Measurements from ENCODE around the gene IKZF4.
"Not testable (repeated sequence)": the region's sequence is repeated elsewhere in the genome, so short reads cannot be mapped to it uniquely, and the experiment has no call there.

The IKZF4 gene

DNA sequence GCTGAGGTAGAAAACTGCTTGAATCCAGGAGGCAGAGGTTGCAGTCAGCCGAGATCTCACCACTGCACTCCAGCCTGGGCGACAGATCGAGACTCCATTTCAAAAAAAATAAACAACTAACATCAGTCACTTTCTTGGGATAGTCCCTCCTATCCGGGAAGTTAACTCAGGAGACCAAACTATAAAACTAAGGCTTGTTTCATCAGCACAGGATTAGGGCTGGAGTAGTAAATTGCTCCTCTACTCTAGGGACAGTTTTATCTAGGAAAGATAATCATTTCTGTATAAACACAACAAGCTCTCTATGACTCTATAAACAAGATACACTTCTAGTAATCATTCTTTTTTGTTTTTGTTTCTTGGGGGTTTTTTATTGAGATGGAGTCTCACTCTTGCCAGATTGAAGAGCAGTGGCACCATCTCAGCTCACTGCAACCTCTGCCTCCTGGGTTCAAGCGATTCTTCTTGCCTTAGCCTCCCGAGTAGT, 32.6 kb downstream of the IKZF4 start:
- H3K4me1 ChIP-seq (ENCODE audit: insufficient read depth, poor library complexity, severe bottlenecking) = no peaks in the 10 kb centered on the region
- H3K27me3 ChIP-seq (ENCODE audit: insufficient read depth, poor library complexity, severe bottlenecking) = no peaks in the 10 kb centered on the region
- TF ChIP-seq CTCF (IDR thresholded peaks at IDR 0.05; ENCODE audit: poor library complexity, severe bottlenecking) = no peak
- DNase-seq (ENCODE audit: low spot score) (no peak), ATAC-seq (ENCODE audit: low read depth) (no peak)
- H3K9me3 ChIP-seq (ENCODE audit: severe bottlenecking) = no peaks in the 10 kb centered on the region
- no peak overlapping the region for H3K4me3 ChIP-seq (ENCODE audit: severe bottlenecking)
- no peaks in the 10 kb centered on the region for H3K36me3 ChIP-seq (ENCODE audit: low read depth)
- H3K27ac ChIP-seq (ENCODE audit: poor library complexity, severe bottlenecking) = no peak overlapping the region

GRCh38 chr12:56059964-56060363, 39.1 kb downstream of the IKZF4 start:
- H3K27ac ChIP-seq (ENCODE audit: poor library complexity, severe bottlenecking); H3K36me3 ChIP-seq (ENCODE audit: low read depth); DNase-seq (ENCODE audit: low spot score); H3K27me3 ChIP-seq (ENCODE audit: insufficient read depth, poor library complexity, severe bottlenecking); H3K9me3 ChIP-seq (ENCODE audit: severe bottlenecking); H3K4me3 ChIP-seq (ENCODE audit: severe bottlenecking): not testable (repeated sequence)
- ATAC-seq (ENCODE audit: low read depth) = peak; percentile 64
- H3K4me1 ChIP-seq (ENCODE audit: insufficient read depth, poor library complexity, severe bottlenecking) = peaks cover 11% of the 10 kb centered on the region

DNA sequence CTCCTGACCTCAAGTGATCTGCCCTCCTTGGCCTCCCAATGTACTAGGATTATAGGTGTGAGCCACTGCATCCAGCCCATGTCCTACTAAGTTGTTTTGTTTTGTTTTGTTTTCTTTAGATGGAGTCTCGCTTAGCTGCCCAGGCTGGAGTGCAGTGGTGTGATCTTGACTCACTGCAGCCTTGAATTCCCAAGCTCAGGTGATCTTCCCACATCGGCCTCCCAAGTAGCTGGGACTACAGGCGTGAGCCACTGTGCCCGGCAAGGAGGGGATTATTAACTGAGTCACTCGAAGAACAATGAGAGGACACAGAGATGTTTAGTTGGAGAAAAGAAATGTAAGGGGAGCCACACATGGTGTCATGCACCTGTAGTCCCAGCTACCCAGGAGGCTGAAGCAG, 41.1 kb downstream of the IKZF4 start:
- DNase-seq (ENCODE audit: low spot score) (no peak), ATAC-seq (ENCODE audit: low read depth) (no peak; the same call in 2 of the 3 replicates)
- TF ChIP-seq CTCF (IDR thresholded peaks at IDR 0.05; ENCODE audit: poor library complexity, severe bottlenecking) = no peak
- no peaks in the 10 kb centered on the region for H3K27me3 ChIP-seq (ENCODE audit: insufficient read depth, poor library complexity, severe bottlenecking)
- H3K4me3 ChIP-seq (ENCODE audit: severe bottlenecking) = no peak overlapping the region
- peak overlapping the region; percentile 47 for H3K27ac ChIP-seq (ENCODE audit: poor library complexity, severe bottlenecking)
- H3K9me3 ChIP-seq (ENCODE audit: severe bottlenecking) = no peaks in the 10 kb centered on the region
- H3K4me1 ChIP-seq (ENCODE audit: insufficient read depth, poor library complexity, severe bottlenecking) = peaks cover 11% of the 10 kb centered on the region
- H3K36me3 ChIP-seq (ENCODE audit: low read depth) = no peaks in the 10 kb centered on the region

DNA sequence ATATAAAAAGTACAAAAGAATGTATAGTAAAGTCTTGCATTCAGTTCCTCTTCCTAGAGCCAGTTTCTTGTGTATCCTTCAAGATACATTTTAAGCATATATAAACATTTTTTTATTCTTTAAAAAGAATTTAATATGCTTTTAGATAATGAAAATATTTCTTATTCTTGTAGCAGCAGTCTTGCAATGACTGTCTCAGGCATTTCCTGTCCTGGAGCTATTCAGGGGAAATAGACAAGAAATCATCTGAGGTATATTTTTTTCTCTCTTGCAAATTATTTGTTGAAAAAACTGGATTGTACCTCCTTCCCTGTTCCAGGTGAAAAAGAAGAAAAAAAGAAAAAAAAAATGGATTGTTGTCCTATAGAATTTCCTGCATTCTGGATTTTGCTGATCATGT, 42.2 kb downstream of the IKZF4 start:
- Histone ChIP-seq H3K36me3 (ENCODE audit: low read depth) (no peaks in the 10 kb centered on the region), H3K9me3 (ENCODE audit: severe bottlenecking) (no peaks in the 10 kb centered on the region), H3K4me1 (ENCODE audit: insufficient read depth, poor library complexity, severe bottlenecking) (peaks cover 11% of the 10 kb centered on the region), H3K4me3 (ENCODE audit: severe bottlenecking) (no peak overlapping the region), H3K27ac (ENCODE audit: poor library complexity, severe bottlenecking) (peak overlapping the region; percentile 47), H3K27me3 (ENCODE audit: insufficient read depth, poor library complexity, severe bottlenecking) (no peaks in the 10 kb centered on the region)
- ATAC-seq (ENCODE audit: low read depth) (no peak), DNase-seq (ENCODE audit: low spot score) (no peak)
- TF ChIP-seq CTCF (IDR thresholded peaks at IDR 0.05; ENCODE audit: poor library complexity, severe bottlenecking) = no peak

DNA sequence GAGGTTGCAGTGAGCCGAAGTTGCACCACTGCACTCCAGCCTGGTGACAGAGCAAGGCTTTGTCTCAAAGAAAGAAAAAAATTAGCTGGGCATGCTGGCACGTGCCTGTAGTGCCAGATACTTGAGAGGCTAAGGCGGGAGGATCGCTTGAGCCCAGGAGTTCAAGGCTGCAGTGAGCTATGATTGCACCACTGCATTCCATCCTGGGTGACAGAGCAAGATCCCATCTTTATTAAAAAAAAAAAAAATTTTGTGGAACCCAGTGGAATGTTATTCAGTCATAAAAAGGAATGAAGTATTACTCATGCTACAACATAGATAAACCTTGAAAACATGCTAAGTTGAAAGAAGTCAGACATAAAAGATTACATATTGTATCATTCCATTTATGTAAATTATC, 50.8 kb downstream of the IKZF4 start:
- no peaks in the 10 kb centered on the region for H3K36me3 ChIP-seq (ENCODE audit: low read depth)
- no peaks in the 10 kb centered on the region for H3K9me3 ChIP-seq (ENCODE audit: severe bottlenecking)
- no peaks in the 10 kb centered on the region for H3K27me3 ChIP-seq (ENCODE audit: insufficient read depth, poor library complexity, severe bottlenecking)
- peak; percentile 67 for ATAC-seq (ENCODE audit: low read depth)
- TF ChIP-seq CTCF (IDR thresholded peaks at IDR 0.05; ENCODE audit: poor library complexity, severe bottlenecking) = no peak
- no peak overlapping the region for H3K27ac ChIP-seq (ENCODE audit: poor library complexity, severe bottlenecking)
- DNase-seq (ENCODE audit: low spot score) = no peak
- H3K4me1 ChIP-seq (ENCODE audit: insufficient read depth, poor library complexity, severe bottlenecking) = no peaks in the 10 kb centered on the region
- H3K4me3 ChIP-seq (ENCODE audit: severe bottlenecking) = no peak overlapping the region

All from RWPE2 (cell line).